ENCODE measurements around the gene NPIPA3.

DNA sequence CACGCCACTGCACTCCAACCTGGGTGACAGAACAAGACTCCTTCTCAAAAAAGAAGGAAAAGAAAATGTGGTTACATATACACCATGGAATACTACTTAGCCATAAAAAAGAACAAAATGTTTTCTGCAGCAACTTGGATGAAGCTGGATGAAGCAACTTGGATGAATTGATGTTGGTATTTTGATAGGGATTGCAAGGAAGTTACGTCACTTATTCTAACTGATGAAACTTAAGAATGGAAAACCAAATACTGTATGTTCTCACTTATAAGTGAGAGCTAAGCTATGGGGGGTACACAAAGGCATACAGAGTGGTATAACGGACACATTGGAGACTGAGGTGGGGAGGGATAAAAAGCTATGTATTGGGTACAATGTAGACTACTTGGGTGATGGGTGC, 26.6 kb upstream of the NPIPA3 start:
- TF ChIP-seq, protein P1, sequence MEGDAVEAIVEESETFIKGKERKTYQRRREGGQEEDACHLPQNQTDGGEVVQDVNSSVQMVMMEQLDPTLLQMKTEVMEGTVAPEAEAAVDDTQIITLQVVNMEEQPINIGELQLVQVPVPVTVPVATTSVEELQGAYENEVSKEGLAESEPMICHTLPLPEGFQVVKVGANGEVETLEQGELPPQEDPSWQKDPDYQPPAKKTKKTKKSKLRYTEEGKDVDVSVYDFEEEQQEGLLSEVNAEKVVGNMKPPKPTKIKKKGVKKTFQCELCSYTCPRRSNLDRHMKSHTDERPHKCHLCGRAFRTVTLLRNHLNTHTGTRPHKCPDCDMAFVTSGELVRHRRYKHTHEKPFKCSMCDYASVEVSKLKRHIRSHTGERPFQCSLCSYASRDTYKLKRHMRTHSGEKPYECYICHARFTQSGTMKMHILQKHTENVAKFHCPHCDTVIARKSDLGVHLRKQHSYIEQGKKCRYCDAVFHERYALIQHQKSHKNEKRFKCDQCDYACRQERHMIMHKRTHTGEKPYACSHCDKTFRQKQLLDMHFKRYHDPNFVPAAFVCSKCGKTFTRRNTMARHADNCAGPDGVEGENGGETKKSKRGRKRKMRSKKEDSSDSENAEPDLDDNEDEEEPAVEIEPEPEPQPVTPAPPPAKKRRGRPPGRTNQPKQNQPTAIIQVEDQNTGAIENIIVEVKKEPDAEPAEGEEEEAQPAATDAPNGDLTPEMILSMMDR (IDR thresholded peaks at IDR 0.05; ENCODE audit: low read depth, low read length) = no peak
- no peak for TF ChIP-seq POLR2A (IDR thresholded peaks at IDR 0.05; ENCODE audit: extremely low read depth, insufficient read length)

Measured in NB4 (cell line).